A549 (cell line): ENCODE measurements around the gene PFDN2. TPM values are rescaled to one million over a fixed set of nuclear protein-coding genes. Genes with fewer than 3 reads are reported as not detected.

Experiments
- ATAC-seq, 2 experiments: fragments of 200-7000 bp in 1 of 2; fragments of >200 bp in 1 of 2; cut with Nextera tagmentation in 1 of 2; cut with Tn5 transposase in 1 of 2; 3 replicates each; pipeline versions ENCODE4 v1.8.0 to v1.9.1; 2018 to 2020; ENCODE audit warnings: mild to moderate bottlenecking in 1 of 2, moderate library complexity in 1 of 2
- CTCF ChIA-PET: fragments of 300-600 bp; sonication (Branson Sonifier 250); formaldehyde crosslinking; extraction: SDS; loops from one replicate; lab custom pipeline; 2021; ENCODE audit warnings: antibody characterized with exemption, inconsistent platforms; lab: Yijun Ruan, JAX
- POLR2A ChIA-PET: fragments of 350-600 bp; formaldehyde crosslinking; extraction: SDS; loops from one replicate; lab custom pipeline; 2021; ENCODE audit warnings: antibody characterized with exemption, inconsistent platforms; lab: Yijun Ruan, JAX
- DNase-seq, 2 experiments: peaks; one replicate each; pipeline versions ENCODE4 v3.0.0 to v3.0.0-alpha.2; 2011 to 2016; ENCODE audit warnings: low read depth in 1 of 2, low spot score in 1 of 2
- FAIRE-seq: peaks from 2 replicates; lab custom pipeline; 2011; peaks lifted over from hg19 to GRCh38; lab: Jason Lieb, UNC
- H3K27ac ChIP-seq, 2 experiments: fragments of >200 bp; sonication (Bioruptor Twin); formaldehyde crosslinking; 3 replicates each; pipeline ENCODE4 v1.5.1; 2016 to 2017
- H3K4me1 ChIP-seq: fragments of >200 bp; sonication (Bioruptor Twin); formaldehyde crosslinking; 3 replicates; pipeline ENCODE4 v1.6.1; 2016
- H3K4me2 ChIP-seq: fragments of >200 bp; sonication (Bioruptor Twin); formaldehyde crosslinking; 3 replicates; pipeline ENCODE4 v1.6.1; 2016
- H3K4me3 ChIP-seq: fragments of >200 bp; sonication (Bioruptor Twin); formaldehyde crosslinking; 3 replicates; pipeline ENCODE4 v1.5.1; 2016
- H3K9me3 ChIP-seq: fragments of >200 bp; sonication (Bioruptor Twin); formaldehyde crosslinking; 3 replicates; pipeline ENCODE4 v1.6.1; 2016
- CBX2 ChIP-seq: fragments of 200-600 bp; sonication (generic); IDR thresholded peaks from 2 replicates; pipeline ENCODE4 v1.6.1; 2016; ENCODE audit warnings: low read depth, mild to moderate bottlenecking, borderline replicate concordance
- EHMT2 ChIP-seq: fragments of 200-600 bp; sonication (generic); IDR thresholded peaks from 2 replicates; pipeline ENCODE4 v1.6.1; 2016; ENCODE audit warnings: antibody characterized with exemption, low read depth, mild to moderate bottlenecking, moderate library complexity
- ESRRA ChIP-seq: fragments of 150-350 bp; IDR thresholded peaks from 2 replicates; pipeline ENCODE4 v1.6.1; 2014; ENCODE audit warnings: mild to moderate bottlenecking, low read length, borderline replicate concordance
- FOSB ChIP-seq: fragments of 250-450 bp; sonication (Bioruptor Pico); IDR thresholded peaks from 2 replicates; pipeline ENCODE4 v1.5.0; 2020; ENCODE audit warnings: mild to moderate bottlenecking, moderate library complexity
- FOXS1 ChIP-seq: fragments of 250-450 bp; sonication (Bioruptor Pico); IDR thresholded peaks from 2 replicates; pipeline ENCODE4 v1.5.0; 2020; ENCODE audit warnings: mild to moderate bottlenecking, moderate library complexity
- GATA3 ChIP-seq: IDR thresholded peaks from 2 replicates; pipeline ENCODE4 v1.6.1; 2012; ENCODE audit warnings: borderline replicate concordance
- HOXB13 ChIP-seq: fragments of 250-450 bp; sonication (Bioruptor Pico); IDR thresholded peaks from 2 replicates; pipeline ENCODE4 v1.5.0; 2020; ENCODE audit warnings: low read depth, mild to moderate bottlenecking, moderate library complexity
- KDM1A ChIP-seq: fragments of 200-600 bp; sonication (generic); IDR thresholded peaks from 2 replicates; pipeline ENCODE4 v1.6.1; 2016; ENCODE audit warnings: low read depth, mild to moderate bottlenecking
- MAZ ChIP-seq: fragments of 150-350 bp; IDR thresholded peaks from 2 replicates; pipeline ENCODE4 v1.6.1; 2014; ENCODE audit warnings: antibody characterized with exemption, low read depth, low read length, borderline replicate concordance
- PHF8 ChIP-seq: fragments of 200-600 bp; sonication (generic); IDR thresholded peaks from 2 replicates; pipeline ENCODE4 v1.6.1; 2016; ENCODE audit warnings: low read depth, mild to moderate bottlenecking, antibody characterized with exemption, moderate library complexity, borderline replicate concordance
- RCOR1 ChIP-seq: fragments of 150-350 bp; IDR thresholded peaks from 2 replicates; pipeline ENCODE4 v1.6.1; 2014; ENCODE audit warnings: antibody characterized with exemption, low read length, low read depth
- RFX5 ChIP-seq: fragments of 450-650 bp; IDR thresholded peaks from 2 replicates; pipeline ENCODE4 v1.7.1; 2014; ENCODE audit warnings: antibody characterized with exemption, mild to moderate bottlenecking, moderate library complexity
- RNF2 ChIP-seq: fragments of 200-600 bp; sonication (generic); IDR thresholded peaks from 2 replicates; pipeline ENCODE4 v1.6.1; 2016; ENCODE audit warnings: low read depth, mild to moderate bottlenecking, antibody characterized with exemption, moderate library complexity, borderline replicate concordance
- ZC3H11A ChIP-seq: fragments of 450-650 bp; IDR thresholded peaks from 2 replicates; pipeline ENCODE4 v1.6.1; 2014; ENCODE audit warnings: antibody characterized with exemption, mild to moderate bottlenecking
- ZSCAN20 ChIP-seq: fragments of 250-450 bp; sonication (Bioruptor Pico); IDR thresholded peaks from 2 replicates; pipeline ENCODE4 v1.8.0; 2022; ENCODE audit warnings: mild to moderate bottlenecking, moderate library complexity
- WGBS: methylation state at CpG from one replicate; pipeline ENCODE4 v1.1.6; 2017; ENCODE audit errors: missing lambda C conversion rate; 5-methylcytosine and 5-hydroxymethylcytosine counted together
- polyA plus RNA-seq, 4 experiments: library from polyadenylated mRNA; depleted of rRNA in 3 of 4; stranded (reverse); fragments of >200 nt; fragmentation: RNase III in 1 of 4; extraction: RNeasy Plus Mini Kit Qiagen cat#74134 plus additional on column Dnase treatment in 1 of 4; gene quantifications; 2 replicates in 3 of 4; 3 replicates in 1 of 4; pipeline ENCODE4 v1.2.3, GENCODE V29; 2011 to 2017
- small RNA-seq, 6 experiments: library from RNA; depleted of rRNA; stranded (forward); fragments of <200 nt; gene quantifications; one replicate each; pipeline ENCODE3, GENCODE V24; 2012
- TF ChIP-seq, protein P1 (sequence below): fragments of >200 bp; sonication (Bioruptor Twin); formaldehyde crosslinking; IDR thresholded peaks from 2 replicates; pipeline ENCODE4 v1.6.1; 2016
- TF ChIP-seq, protein P2 (sequence below): IDR thresholded peaks from 2 replicates; pipeline ENCODE4 v1.6.1; 2012; ENCODE audit warnings: low read depth, borderline replicate concordance

PFDN2 gene
- polyA plus RNA-seq, 2 of the 4 experiments (the other 2 are of a cell fraction): 179 to 187 TPM

DNA sequence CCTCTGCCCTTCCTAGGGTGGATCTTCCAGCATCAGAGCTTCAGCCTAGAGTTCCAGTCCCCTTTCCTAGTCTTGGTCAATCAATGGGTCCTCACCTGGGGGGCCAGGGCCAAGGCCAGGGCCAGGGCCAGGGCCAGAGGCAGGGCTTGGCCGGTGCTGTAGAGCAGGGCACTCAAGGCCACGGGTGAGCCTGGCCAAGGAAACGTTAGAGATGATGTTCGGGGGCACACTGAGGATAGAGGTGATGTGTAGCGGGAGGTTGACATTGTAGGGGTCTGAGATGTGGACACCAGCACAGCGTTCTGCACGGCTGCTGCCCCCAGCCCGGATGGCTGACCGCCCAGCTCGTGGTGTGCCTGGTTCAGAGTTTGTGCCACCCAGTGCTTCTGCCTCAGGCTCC lies 66.6 kb downstream of the PFDN2 start:
- Histone ChIP-seq H3K9me3 (peaks cover 34% of the 10 kb centered on the region), H3K27ac (no peak overlapping the region), H3K4me1 (no peaks in the 10 kb centered on the region), H3K4me2 (no peak overlapping the region), H3K4me3 (no peak overlapping the region)
- TF ChIP-seq, protein P1, sequence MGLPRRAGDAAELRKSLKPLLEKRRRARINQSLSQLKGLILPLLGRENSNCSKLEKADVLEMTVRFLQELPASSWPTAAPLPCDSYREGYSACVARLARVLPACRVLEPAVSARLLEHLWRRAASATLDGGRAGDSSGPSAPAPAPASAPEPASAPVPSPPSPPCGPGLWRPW: no peak
- TF ChIP-seq EHMT2 (no peak), MAZ (no peak), FOSB (CRISPR knock-in tag) (no peak), RNF2 (no peak), FOXS1 (no peak), RFX5 (no peak), CBX2 (no peak), ZSCAN20 (CRISPR knock-in tag) (no peak), HOXB13 (CRISPR knock-in tag) (no peak), KDM1A (no peak), GATA3 (no peak), ESRRA (no peak), PHF8 (no peak), RCOR1 (no peak), ZC3H11A (no peak)
- TF ChIP-seq, protein P2, sequence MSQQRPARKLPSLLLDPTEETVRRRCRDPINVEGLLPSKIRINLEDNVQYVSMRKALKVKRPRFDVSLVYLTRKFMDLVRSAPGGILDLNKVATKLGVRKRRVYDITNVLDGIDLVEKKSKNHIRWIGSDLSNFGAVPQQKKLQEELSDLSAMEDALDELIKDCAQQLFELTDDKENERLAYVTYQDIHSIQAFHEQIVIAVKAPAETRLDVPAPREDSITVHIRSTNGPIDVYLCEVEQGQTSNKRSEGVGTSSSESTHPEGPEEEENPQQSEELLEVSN: no peak
- FAIRE-seq (no peak), ATAC-seq (no peak), DNase-seq (no peak)
- 85% methylated on average over 8 of the region's 10 CpGs for WGBS
- ChIA-PET CTCF (interaction anchor here (0.5 to 2.0 kb wide), 7 partner anchors 9 to 67 kb away, joined by 3 to 7 read pairs (median 4); partner anchors contain the start of genes KLHDC9, NIT1 and PFDN2), POLR2A (interaction anchor here (0.6 to 0.9 kb wide), 3 partner anchors 21 to 32 kb away, joined by 3 read pairs; partner anchors contain the start of gene F11R)

Small RNA genes lying within 50 kb of the gene (small RNA-seq; reads per million reads assigned to genes)
- gene RF01225: 0 reads per million in 6 experiments

Other genes with a start within 250 kb of the PFDN2 start
- gene ITLN1, start 232.9 kb downstream of the PFDN2 start, polyA plus RNA-seq (2011; rRNA removed): not detected in 2 replicates
- gene ITLN1, start 232.9 kb downstream of the PFDN2 start, polyA plus RNA-seq (2017; fragmentation: RNase III; extraction: RNeasy Plus Mini Kit Qiagen cat#74134 plus additional on column Dnase treatment): not detected in 3 replicates
- gene ITLN2, start 163.2 kb downstream of the PFDN2 start, polyA plus RNA-seq (2011; rRNA removed): 0.13 and 0.30 TPM in 2 replicates
- gene ITLN2, start 163.2 kb downstream of the PFDN2 start, polyA plus RNA-seq (2017; fragmentation: RNase III; extraction: RNeasy Plus Mini Kit Qiagen cat#74134 plus additional on column Dnase treatment): 0.22 TPM in 1 of 3 replicates, not detected in the others
- 62.0 and 71.0 TPM in 2 replicates for gene F11R, start 96.9 kb downstream of the PFDN2 start, polyA plus RNA-seq (2011; rRNA removed)
- 28.3 to 30.3 TPM (median 29.7 TPM) in 3 replicates for gene F11R, start 96.9 kb downstream of the PFDN2 start, polyA plus RNA-seq (2017; fragmentation: RNase III; extraction: RNeasy Plus Mini Kit Qiagen cat#74134 plus additional on column Dnase treatment)
- not detected in 2 replicates for gene TSTD1, start 79.1 kb downstream of the PFDN2 start, polyA plus RNA-seq (2011; rRNA removed)
- gene TSTD1, start 79.1 kb downstream of the PFDN2 start, polyA plus RNA-seq (2017; fragmentation: RNase III; extraction: RNeasy Plus Mini Kit Qiagen cat#74134 plus additional on column Dnase treatment): 0.17 to 0.21 TPM (median 0.20 TPM) in 3 replicates
- gene USF1, start 72.1 kb downstream of the PFDN2 start, polyA plus RNA-seq (2011; rRNA removed): 35.5 and 43.5 TPM in 2 replicates
- 49.2 to 60.5 TPM (median 57.4 TPM) in 3 replicates for gene USF1, start 72.1 kb downstream of the PFDN2 start, polyA plus RNA-seq (2017; fragmentation: RNase III; extraction: RNeasy Plus Mini Kit Qiagen cat#74134 plus additional on column Dnase treatment)
- 0.06 and 0.08 TPM in 2 replicates for gene ARHGAP30, start 48.1 kb downstream of the PFDN2 start, polyA plus RNA-seq (2011; rRNA removed)
- 0.09 to 0.13 TPM (median 0.13 TPM) in 3 replicates for gene ARHGAP30, start 48.1 kb downstream of the PFDN2 start, polyA plus RNA-seq (2017; fragmentation: RNase III; extraction: RNeasy Plus Mini Kit Qiagen cat#74134 plus additional on column Dnase treatment)
- gene NECTIN4, start 28.5 kb downstream of the PFDN2 start, polyA plus RNA-seq (2011; rRNA removed): 3.1 and 4.3 TPM in 2 replicates
- gene NECTIN4, start 28.5 kb downstream of the PFDN2 start, polyA plus RNA-seq (2017; fragmentation: RNase III; extraction: RNeasy Plus Mini Kit Qiagen cat#74134 plus additional on column Dnase treatment): 1.3 to 1.8 TPM (median 1.5 TPM) in 3 replicates
- gene KLHDC9, start 19.7 kb downstream of the PFDN2 start, polyA plus RNA-seq (2011; rRNA removed): 3.6 and 4.6 TPM in 2 replicates
- 0.93 to 2.0 TPM (median 1.2 TPM) in 3 replicates for gene KLHDC9, start 19.7 kb downstream of the PFDN2 start, polyA plus RNA-seq (2017; fragmentation: RNase III; extraction: RNeasy Plus Mini Kit Qiagen cat#74134 plus additional on column Dnase treatment)
- 29.9 and 38.6 TPM in 2 replicates for gene NIT1, start 68 bp upstream of the PFDN2 start, polyA plus RNA-seq (2011; rRNA removed)
- 44.5 to 49.4 TPM (median 45.8 TPM) in 3 replicates for gene NIT1, start 68 bp upstream of the PFDN2 start, polyA plus RNA-seq (2017; fragmentation: RNase III; extraction: RNeasy Plus Mini Kit Qiagen cat#74134 plus additional on column Dnase treatment)
- 35.9 and 38.4 TPM in 2 replicates for gene DEDD, start 14.6 kb upstream of the PFDN2 start, polyA plus RNA-seq (2011; rRNA removed)
- 20.5 to 25.9 TPM (median 25.3 TPM) in 3 replicates for gene DEDD, start 14.6 kb upstream of the PFDN2 start, polyA plus RNA-seq (2017; fragmentation: RNase III; extraction: RNeasy Plus Mini Kit Qiagen cat#74134 plus additional on column Dnase treatment)
- gene UFC1, start 35.9 kb upstream of the PFDN2 start, polyA plus RNA-seq (2011; rRNA removed): 110 and 115 TPM in 2 replicates
- gene UFC1, start 35.9 kb upstream of the PFDN2 start, polyA plus RNA-seq (2017; fragmentation: RNase III; extraction: RNeasy Plus Mini Kit Qiagen cat#74134 plus additional on column Dnase treatment): 149 to 153 TPM (median 150 TPM) in 3 replicates
- gene USP21, start 41.5 kb upstream of the PFDN2 start, polyA plus RNA-seq (2011; rRNA removed): 22.6 and 26.3 TPM in 2 replicates
- 21.8 to 23.8 TPM (median 23.6 TPM) in 3 replicates for gene USP21, start 41.5 kb upstream of the PFDN2 start, polyA plus RNA-seq (2017; fragmentation: RNase III; extraction: RNeasy Plus Mini Kit Qiagen cat#74134 plus additional on column Dnase treatment)
- 13.8 and 16.4 TPM in 2 replicates for gene PPOX, start 48.4 kb upstream of the PFDN2 start, polyA plus RNA-seq (2011; rRNA removed)
- 13.5 to 16.1 TPM (median 14.1 TPM) in 3 replicates for gene PPOX, start 48.4 kb upstream of the PFDN2 start, polyA plus RNA-seq (2017; fragmentation: RNase III; extraction: RNeasy Plus Mini Kit Qiagen cat#74134 plus additional on column Dnase treatment)
- gene B4GALT3, start 59.5 kb upstream of the PFDN2 start, polyA plus RNA-seq (2011; rRNA removed): 25.3 and 31.4 TPM in 2 replicates
- 23.3 to 26.7 TPM (median 25.5 TPM) in 3 replicates for gene B4GALT3, start 59.5 kb upstream of the PFDN2 start, polyA plus RNA-seq (2017; fragmentation: RNase III; extraction: RNeasy Plus Mini Kit Qiagen cat#74134 plus additional on column Dnase treatment)
- gene ADAMTS4, start 81.0 kb upstream of the PFDN2 start, polyA plus RNA-seq (2011; rRNA removed): not detected in 2 replicates
- gene ADAMTS4, start 81.0 kb upstream of the PFDN2 start, polyA plus RNA-seq (2017; fragmentation: RNase III; extraction: RNeasy Plus Mini Kit Qiagen cat#74134 plus additional on column Dnase treatment): 0.01 TPM in 1 of 3 replicates, not detected in the others
- 125 and 144 TPM in 2 replicates for gene NDUFS2, start 84.3 kb upstream of the PFDN2 start, polyA plus RNA-seq (2011; rRNA removed)
- 142 to 145 TPM (median 142 TPM) in 3 replicates for gene NDUFS2, start 84.3 kb upstream of the PFDN2 start, polyA plus RNA-seq (2017; fragmentation: RNase III; extraction: RNeasy Plus Mini Kit Qiagen cat#74134 plus additional on column Dnase treatment)
- 0.40 and 0.83 TPM in 2 replicates for gene FCER1G, start 97.3 kb upstream of the PFDN2 start, polyA plus RNA-seq (2011; rRNA removed)
- gene FCER1G, start 97.3 kb upstream of the PFDN2 start, polyA plus RNA-seq (2017; fragmentation: RNase III; extraction: RNeasy Plus Mini Kit Qiagen cat#74134 plus additional on column Dnase treatment): 0.25 TPM in 1 of 3 replicates, not detected in the others
- not detected in 2 replicates for gene APOA2, start 105.6 kb upstream of the PFDN2 start, polyA plus RNA-seq (2011; rRNA removed)
- not detected in 3 replicates for gene APOA2, start 105.6 kb upstream of the PFDN2 start, polyA plus RNA-seq (2017; fragmentation: RNase III; extraction: RNeasy Plus Mini Kit Qiagen cat#74134 plus additional on column Dnase treatment)
- gene TOMM40L, start 108.0 kb upstream of the PFDN2 start, polyA plus RNA-seq (2011; rRNA removed): 6.3 and 7.0 TPM in 2 replicates
- 9.1 to 11.0 TPM (median 10.2 TPM) in 3 replicates for gene TOMM40L, start 108.0 kb upstream of the PFDN2 start, polyA plus RNA-seq (2017; fragmentation: RNase III; extraction: RNeasy Plus Mini Kit Qiagen cat#74134 plus additional on column Dnase treatment)
- not detected in 2 replicates for gene NR1I3, start 120.2 kb upstream of the PFDN2 start, polyA plus RNA-seq (2011; rRNA removed)
- not detected in 3 replicates for gene NR1I3, start 120.2 kb upstream of the PFDN2 start, polyA plus RNA-seq (2017; fragmentation: RNase III; extraction: RNeasy Plus Mini Kit Qiagen cat#74134 plus additional on column Dnase treatment)
- not detected in 2 replicates for gene PCP4L1, start 140.7 kb upstream of the PFDN2 start, polyA plus RNA-seq (2011; rRNA removed)
- gene PCP4L1, start 140.7 kb upstream of the PFDN2 start, polyA plus RNA-seq (2017; fragmentation: RNase III; extraction: RNeasy Plus Mini Kit Qiagen cat#74134 plus additional on column Dnase treatment): not detected in 3 replicates
- gene MPZ, start 191.9 kb upstream of the PFDN2 start, polyA plus RNA-seq (2011; rRNA removed): 0.57 and 0.83 TPM in 2 replicates
- 0.17 to 0.45 TPM (median 0.25 TPM) in 3 replicates for gene MPZ, start 191.9 kb upstream of the PFDN2 start, polyA plus RNA-seq (2017; fragmentation: RNase III; extraction: RNeasy Plus Mini Kit Qiagen cat#74134 plus additional on column Dnase treatment)
- gene SDHC, start 196.3 kb upstream of the PFDN2 start, polyA plus RNA-seq (2011; rRNA removed): 296 and 353 TPM in 2 replicates
- 302 to 325 TPM (median 323 TPM) in 3 replicates for gene SDHC, start 196.3 kb upstream of the PFDN2 start, polyA plus RNA-seq (2017; fragmentation: RNase III; extraction: RNeasy Plus Mini Kit Qiagen cat#74134 plus additional on column Dnase treatment)
- gene CFAP126, start 249.8 kb upstream of the PFDN2 start, polyA plus RNA-seq (2011; rRNA removed): not detected in 2 replicates
- gene CFAP126, start 249.8 kb upstream of the PFDN2 start, polyA plus RNA-seq (2017; fragmentation: RNase III; extraction: RNeasy Plus Mini Kit Qiagen cat#74134 plus additional on column Dnase treatment): not detected in 3 replicates